ENCODE data around the gene DNAJB7.

DNA sequence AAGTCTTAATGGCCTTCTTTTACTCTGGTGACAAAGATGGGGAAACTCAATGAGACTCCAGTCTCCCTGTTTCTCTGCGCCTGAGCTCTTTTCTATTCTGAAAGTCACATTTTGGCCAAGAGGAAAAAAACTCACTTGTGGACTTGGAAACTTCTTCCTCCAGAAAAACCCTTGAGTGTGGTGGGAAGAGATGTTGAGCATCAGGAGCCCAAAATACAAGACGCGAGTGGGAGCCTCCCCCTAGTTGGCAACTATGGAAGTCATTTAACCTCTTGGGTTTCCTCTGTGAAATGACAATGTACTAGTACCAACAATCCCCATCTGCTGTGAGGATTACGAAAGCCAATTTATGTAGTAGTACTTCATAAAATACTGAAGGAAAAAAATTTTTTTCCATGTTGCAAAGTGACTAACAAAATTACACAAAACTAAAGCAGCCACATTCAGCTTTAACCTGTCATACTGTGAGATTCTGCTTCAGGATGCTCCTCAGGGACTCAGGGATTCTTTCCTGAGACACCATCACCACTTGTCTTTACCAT is 42.2 kb downstream of the DNAJB7 start:
- no peak for TF ChIP-seq SMARCC2 (IDR thresholded peaks at IDR 0.05)
- TF ChIP-seq ZNF460 (CRISPR knock-in tag; IDR thresholded peaks at IDR 0.05; ENCODE audit: borderline replicate concordance), result no peak
- TF ChIP-seq CREB1 (IDR thresholded peaks at IDR 0.05), result no peak
- no peak for TF ChIP-seq CREB1 (CRISPR knock-in tag; IDR thresholded peaks at IDR 0.05)
- no peak for TF ChIP-seq CBX5 (CRISPR knock-in tag; IDR thresholded peaks at IDR 0.05; ENCODE audit: borderline replicate concordance)
- TF ChIP-seq, protein P1, sequence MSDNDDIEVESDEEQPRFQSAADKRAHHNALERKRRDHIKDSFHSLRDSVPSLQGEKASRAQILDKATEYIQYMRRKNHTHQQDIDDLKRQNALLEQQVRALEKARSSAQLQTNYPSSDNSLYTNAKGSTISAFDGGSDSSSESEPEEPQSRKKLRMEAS (IDR thresholded peaks at IDR 0.05), result no peak
- no peak for TF ChIP-seq SMAD1 (CRISPR knock-in tag; IDR thresholded peaks at IDR 0.05; ENCODE audit: borderline replicate concordance, low read depth)
- no peak for TF ChIP-seq ZNF564 (CRISPR knock-in tag; IDR thresholded peaks at IDR 0.05)
- no peak for TF ChIP-seq NFKB2 (CRISPR knock-in tag; IDR thresholded peaks at IDR 0.05; ENCODE audit: borderline replicate concordance)
- no peak for TF ChIP-seq SRF (IDR thresholded peaks at IDR 0.05; ENCODE audit: low read depth, low read length)
- no peak for TF ChIP-seq ZNF768 (CRISPR knock-in tag; IDR thresholded peaks at IDR 0.05)
- TF ChIP-seq, protein P2, sequence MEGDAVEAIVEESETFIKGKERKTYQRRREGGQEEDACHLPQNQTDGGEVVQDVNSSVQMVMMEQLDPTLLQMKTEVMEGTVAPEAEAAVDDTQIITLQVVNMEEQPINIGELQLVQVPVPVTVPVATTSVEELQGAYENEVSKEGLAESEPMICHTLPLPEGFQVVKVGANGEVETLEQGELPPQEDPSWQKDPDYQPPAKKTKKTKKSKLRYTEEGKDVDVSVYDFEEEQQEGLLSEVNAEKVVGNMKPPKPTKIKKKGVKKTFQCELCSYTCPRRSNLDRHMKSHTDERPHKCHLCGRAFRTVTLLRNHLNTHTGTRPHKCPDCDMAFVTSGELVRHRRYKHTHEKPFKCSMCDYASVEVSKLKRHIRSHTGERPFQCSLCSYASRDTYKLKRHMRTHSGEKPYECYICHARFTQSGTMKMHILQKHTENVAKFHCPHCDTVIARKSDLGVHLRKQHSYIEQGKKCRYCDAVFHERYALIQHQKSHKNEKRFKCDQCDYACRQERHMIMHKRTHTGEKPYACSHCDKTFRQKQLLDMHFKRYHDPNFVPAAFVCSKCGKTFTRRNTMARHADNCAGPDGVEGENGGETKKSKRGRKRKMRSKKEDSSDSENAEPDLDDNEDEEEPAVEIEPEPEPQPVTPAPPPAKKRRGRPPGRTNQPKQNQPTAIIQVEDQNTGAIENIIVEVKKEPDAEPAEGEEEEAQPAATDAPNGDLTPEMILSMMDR (CRISPR knock-in tag; IDR thresholded peaks at IDR 0.05), result no peak
- TF ChIP-seq, protein P3, sequence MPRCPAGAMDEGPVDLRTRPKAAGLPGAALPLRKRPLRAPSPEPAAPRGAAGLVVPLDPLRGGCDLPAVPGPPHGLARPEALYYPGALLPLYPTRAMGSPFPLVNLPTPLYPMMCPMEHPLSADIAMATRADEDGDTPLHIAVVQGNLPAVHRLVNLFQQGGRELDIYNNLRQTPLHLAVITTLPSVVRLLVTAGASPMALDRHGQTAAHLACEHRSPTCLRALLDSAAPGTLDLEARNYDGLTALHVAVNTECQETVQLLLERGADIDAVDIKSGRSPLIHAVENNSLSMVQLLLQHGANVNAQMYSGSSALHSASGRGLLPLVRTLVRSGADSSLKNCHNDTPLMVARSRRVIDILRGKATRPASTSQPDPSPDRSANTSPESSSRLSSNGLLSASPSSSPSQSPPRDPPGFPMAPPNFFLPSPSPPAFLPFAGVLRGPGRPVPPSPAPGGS (CRISPR knock-in tag; IDR thresholded peaks at IDR 0.05), result no peak

Data from HepG2 (cell line).